H1 (cell line): ENCODE measurements around the gene PTPN21. TPM values are rescaled to one million over a fixed set of nuclear protein-coding genes. Genes with fewer than 3 reads are reported as not detected.

Experiments used
- CHD1 ChIP-seq: IDR thresholded peaks from 2 replicates; pipeline ENCODE4 v1.6.1; 2012; ENCODE audit warnings: low read depth, low read length, improper control_type of control experiment
- CREB1 ChIP-seq: IDR thresholded peaks from 2 replicates; pipeline ENCODE4 v1.6.1; 2012; ENCODE audit warnings: inconsistent platforms
- RFX5 ChIP-seq: IDR thresholded peaks from 2 replicates; pipeline ENCODE4 v1.6.1; 2011; ENCODE audit warnings: low read depth, low read length, improper control_type of control experiment, borderline replicate concordance
- TCF12 ChIP-seq: IDR thresholded peaks from 2 replicates; pipeline ENCODE4 v1.6.1; 2011; ENCODE audit warnings: low read depth, mild to moderate bottlenecking, low read length
- polyA plus RNA-seq, 7 experiments: library from polyadenylated mRNA; depleted of rRNA in 3 of 7; stranded (reverse) in 5 of 7; unstranded in 2 of 7; fragments of >200 nt in 5 of 7; fragments of 200-250 nt in 2 of 7; gene quantifications; 1 replicate in 5 of 7; 2 replicates in 1 of 7; 4 replicates in 1 of 7; pipeline versions ENCODE4 v1.2.1 to v1.2.3, GENCODE V29; 2011 to 2013; ENCODE audit warnings: missing spikeins in 2 of 7, mixed read lengths in 2 of 7
- small RNA-seq: library from polyadenylated mRNA; stranded (forward); fragments of <200 nt; extraction: miRNeasy Mini kit (QIAGEN cat#:217004); gene quantifications from one replicate; pipeline ENCODE3, GENCODE V24; 2013; ENCODE audit not compliant: insufficient read depth
- total RNA-seq: library from RNA; stranded (reverse); fragmentation: NEBNext Ultra II Directional; extraction: Animal tissue kit (Norgen Biotek cat#: 25700); gene quantifications from 2 replicates; pipeline ENCODE4 v1.2.1, GENCODE V29; 2021
- TF ChIP-seq, protein P1 (sequence below): IDR thresholded peaks from 2 replicates; pipeline ENCODE4 v1.6.1; 2011; ENCODE audit warnings: low read depth, mild to moderate bottlenecking, low read length; ENCODE audit not compliant: insufficient read depth

PTPN21 gene
- total and polyA plus RNA-seq, 2 of the 8 experiments (the other 6 are each of a cell fraction or from before 2014, with no cell fraction given), result 6.5 to 16.1 TPM

DNA sequence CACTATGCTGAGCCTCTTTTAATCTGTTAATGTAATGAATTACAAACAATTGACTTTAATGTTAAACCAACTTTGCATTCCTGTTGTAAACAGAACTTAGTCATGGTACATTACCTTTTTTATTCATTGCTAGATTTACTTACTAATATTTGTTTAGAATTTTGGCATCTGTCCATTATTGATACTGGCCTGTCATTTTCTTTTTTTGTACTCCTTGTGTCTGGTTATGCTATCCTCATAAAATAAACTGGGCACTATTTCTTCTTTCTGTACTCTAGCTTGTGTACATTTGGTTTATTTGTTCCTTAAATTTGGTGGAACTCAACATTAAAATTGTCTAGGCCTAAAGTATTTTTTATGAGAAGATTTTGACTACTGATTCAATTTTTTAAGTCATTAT lies 137.2 kb downstream of the PTPN21 start (continued):
- TF ChIP-seq RFX5 (no peak), CREB1 (no peak), TCF12 (no peak), CHD1 (no peak)
- TF ChIP-seq, protein P1, sequence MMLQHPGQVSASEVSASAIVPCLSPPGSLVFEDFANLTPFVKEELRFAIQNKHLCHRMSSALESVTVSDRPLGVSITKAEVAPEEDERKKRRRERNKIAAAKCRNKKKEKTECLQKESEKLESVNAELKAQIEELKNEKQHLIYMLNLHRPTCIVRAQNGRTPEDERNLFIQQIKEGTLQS, result no peak

Small RNA genes within 50 kb of the gene (small RNA-seq; reads per million reads assigned to genes)
- gene RNU4-22P, result not detected

Other genes with a start within 250 kb of the PTPN21 start
- gene KCNK10, start 231.7 kb downstream of the PTPN21 start, total RNA-seq, result 0.63 and 0.94 TPM in 2 replicates
- gene KCNK10, start 231.7 kb downstream of the PTPN21 start, polyA plus RNA-seq (2011; rRNA removed), result 0.45 and 0.52 TPM in 2 replicates
- 6.0 and 6.7 TPM in 2 replicates for gene SPATA7, start 169.3 kb downstream of the PTPN21 start, total RNA-seq
- 2.7 and 3.8 TPM in 2 replicates for gene SPATA7, start 169.3 kb downstream of the PTPN21 start, polyA plus RNA-seq (2011; rRNA removed)
- gene ZC3H14, start 8.0 kb upstream of the PTPN21 start, total RNA-seq, result 86.0 and 90.1 TPM in 2 replicates
- gene ZC3H14, start 8.0 kb upstream of the PTPN21 start, polyA plus RNA-seq (2011; rRNA removed), result 58.3 and 99.1 TPM in 2 replicates
- gene EML5, start 237.9 kb upstream of the PTPN21 start, total RNA-seq, result 0.55 and 0.88 TPM in 2 replicates
- 0.25 and 0.39 TPM in 2 replicates for gene EML5, start 237.9 kb upstream of the PTPN21 start, polyA plus RNA-seq (2011; rRNA removed)